Measurements from ENCODE around the gene HUNK. TPM values are rescaled to one million over a fixed set of nuclear protein-coding genes. Genes with fewer than 3 reads are reported as not detected.

The HUNK gene
- 0.17 and 0.47 TPM in 2 replicates for total RNA-seq

GRCh38 chr21:31872452-31873274 is at the start of gene HUNK:
Gene HUNK (plus strand): TSS chr21:31873020. CDS start chr21:31873675, 655 bp downstream.

Other genes starting within 250 kb of the HUNK start
- 184 and 224 TPM in 2 replicates for gene SOD1, start 213.3 kb upstream of the HUNK start, total RNA-seq
- 4.7 and 5.5 TPM in 2 replicates for gene SCAF4, start 140.9 kb upstream of the HUNK start, total RNA-seq